ENCODE data around the gene GAREM1.

Gene GAREM1

DNA sequence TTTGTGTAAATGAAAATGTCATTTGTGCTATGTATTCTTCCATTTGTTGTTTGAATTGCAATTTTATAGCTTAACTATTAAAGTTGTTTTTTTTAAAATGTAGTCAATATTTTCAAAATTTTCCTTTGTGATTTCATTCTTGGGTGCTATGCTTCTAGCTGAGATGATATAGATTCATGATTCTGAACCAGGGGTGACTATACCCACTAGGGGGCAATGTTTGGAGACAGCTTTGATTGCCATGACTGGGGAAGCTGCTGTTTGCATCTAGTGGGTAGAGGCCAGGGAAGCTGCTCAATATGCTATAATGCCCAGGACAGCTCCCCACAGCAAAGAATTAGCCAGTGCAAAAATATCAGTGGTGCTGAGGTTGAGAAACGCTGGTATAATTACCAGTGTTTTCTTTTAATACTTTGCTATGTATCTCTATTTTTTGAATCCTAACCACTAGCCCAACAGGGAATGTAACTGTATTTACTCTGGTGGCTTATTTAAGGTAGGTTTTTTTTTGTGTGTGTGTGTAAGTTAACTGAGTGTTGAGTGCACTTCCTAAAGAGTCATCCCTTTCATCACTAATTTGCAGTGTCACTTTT is 181.1 kb downstream of the GAREM1 start:
- no peak overlapping the region for H3K9ac ChIP-seq (ENCODE audit: low read depth in 1 of 2, low read length in 2 of 2)
- no peak overlapping the region for H3K27ac ChIP-seq (ENCODE audit: low read depth, low read length)
- no peaks in the 10 kb centered on the region for H3K27me3 ChIP-seq (ENCODE audit: control insufficient read depth in 1 of 2, insufficient read depth in 2 of 2, low read length in 2 of 2)
- no peaks in the 10 kb centered on the region for H3K9me3 ChIP-seq (ENCODE audit: control insufficient read depth in 1 of 2, low read length in 2 of 2)
- H3K4me1 ChIP-seq (ENCODE audit: control insufficient read depth in 1 of 2, insufficient read depth in 2 of 2, low read length in 2 of 2), result no peaks in the 10 kb centered on the region
- H3K36me3 ChIP-seq (ENCODE audit: control insufficient read depth in 1 of 2, insufficient read depth in 2 of 2, low read length in 2 of 2), result peaks cover 0 to 11% of the 10 kb centered on the region in 2 donors
- no peak overlapping the region for H3K4me3 ChIP-seq (ENCODE audit: low read depth in 1 of 2, low read length in 2 of 2)

DNA sequence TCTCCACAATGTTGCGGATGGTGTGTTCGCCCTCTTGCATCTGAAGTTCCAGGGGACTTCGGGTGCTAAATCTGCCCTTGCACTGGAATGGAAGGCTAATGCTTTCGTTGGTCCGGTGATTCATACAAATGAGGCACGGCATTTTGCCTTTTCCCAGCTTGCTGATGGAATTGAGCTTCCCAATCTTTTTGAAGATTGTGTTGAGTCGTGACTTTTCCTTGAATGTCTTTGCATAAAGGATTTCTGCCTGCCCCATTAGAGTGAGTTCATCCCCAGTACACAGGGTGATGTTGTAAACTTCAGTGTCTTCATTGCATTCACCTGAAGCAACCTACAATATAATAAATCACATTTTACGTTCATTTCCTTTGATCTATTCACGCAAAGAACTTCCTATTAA is 182.8 kb downstream of the GAREM1 start:
- Histone ChIP-seq H3K9ac (ENCODE audit: low read depth in 1 of 2, low read length in 2 of 2) (no peak overlapping the region), H3K4me3 (ENCODE audit: low read depth in 1 of 2, low read length in 2 of 2) (no peak overlapping the region), H3K9me3 (ENCODE audit: control insufficient read depth in 1 of 2, low read length in 2 of 2) (no peaks in the 10 kb centered on the region), H3K27ac (ENCODE audit: low read depth, low read length) (no peak overlapping the region), H3K27me3 (ENCODE audit: control insufficient read depth in 1 of 2, insufficient read depth in 2 of 2, low read length in 2 of 2) (no peaks in the 10 kb centered on the region), H3K36me3 (ENCODE audit: control insufficient read depth in 1 of 2, insufficient read depth in 2 of 2, low read length in 2 of 2) (peaks cover 0 to 11% of the 10 kb centered on the region in 2 donors), H3K4me1 (ENCODE audit: control insufficient read depth in 1 of 2, insufficient read depth in 2 of 2, low read length in 2 of 2) (no peaks in the 10 kb centered on the region)

DNA sequence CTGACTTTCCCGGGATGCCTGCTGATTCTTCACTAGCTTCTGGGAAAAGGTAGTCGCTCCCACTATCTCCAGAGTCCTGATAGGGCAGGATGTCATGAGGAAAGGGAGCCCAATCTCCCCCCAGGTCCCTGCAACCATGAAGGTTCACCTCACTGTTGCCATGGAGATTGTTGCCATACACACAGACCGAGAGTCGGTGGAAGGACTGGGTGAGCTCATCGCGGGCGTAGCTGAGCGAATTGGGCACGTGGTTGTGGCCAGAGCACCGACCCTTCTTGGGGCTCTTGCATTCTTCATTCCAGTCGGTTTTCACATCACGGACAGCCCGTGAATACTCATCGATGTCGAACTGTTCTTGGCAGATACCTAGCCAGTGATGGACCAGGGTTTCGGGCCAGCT is 183.4 kb downstream of the GAREM1 start:
- Histone ChIP-seq H3K4me1 (ENCODE audit: control insufficient read depth in 1 of 2, insufficient read depth in 2 of 2, low read length in 2 of 2) (no peaks in the 10 kb centered on the region), H3K4me3 (ENCODE audit: low read depth in 1 of 2, low read length in 2 of 2) (no peak overlapping the region), H3K9ac (ENCODE audit: low read depth in 1 of 2, low read length in 2 of 2) (no peak overlapping the region), H3K27ac (ENCODE audit: low read depth, low read length) (no peak overlapping the region), H3K36me3 (ENCODE audit: control insufficient read depth in 1 of 2, insufficient read depth in 2 of 2, low read length in 2 of 2) (peaks cover 0 to 11% of the 10 kb centered on the region in 2 donors), H3K27me3 (ENCODE audit: control insufficient read depth in 1 of 2, insufficient read depth in 2 of 2, low read length in 2 of 2) (no peaks in the 10 kb centered on the region), H3K9me3 (ENCODE audit: control insufficient read depth in 1 of 2, low read length in 2 of 2) (no peaks in the 10 kb centered on the region)

DNA sequence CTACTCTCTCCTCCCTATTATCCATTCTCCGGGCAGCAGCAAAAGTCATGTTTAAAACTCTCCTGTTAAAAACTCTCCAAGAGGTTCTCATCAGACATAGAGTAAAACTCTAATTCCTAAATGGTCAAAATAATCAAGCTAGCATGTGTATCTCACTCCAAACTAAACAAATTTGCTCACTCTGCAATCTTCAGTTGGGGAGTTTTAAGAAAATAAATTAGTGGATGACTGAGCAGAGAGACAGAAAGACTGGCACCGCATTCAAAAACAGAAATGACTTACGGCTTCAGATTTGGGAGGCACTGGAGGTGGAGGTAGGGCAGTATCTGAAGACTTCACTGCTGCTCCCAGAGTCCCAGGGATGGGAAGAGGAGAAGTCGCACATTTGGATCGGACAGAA is 183.9 kb downstream of the GAREM1 start:
- Histone ChIP-seq H3K27me3 (ENCODE audit: control insufficient read depth in 1 of 2, insufficient read depth in 2 of 2, low read length in 2 of 2) (no peaks in the 10 kb centered on the region), H3K9me3 (ENCODE audit: control insufficient read depth in 1 of 2, low read length in 2 of 2) (no peaks in the 10 kb centered on the region), H3K4me3 (ENCODE audit: low read depth in 1 of 2, low read length in 2 of 2) (no peak overlapping the region), H3K36me3 (ENCODE audit: control insufficient read depth in 1 of 2, insufficient read depth in 2 of 2, low read length in 2 of 2) (peaks cover 0 to 11% of the 10 kb centered on the region in 2 donors), H3K27ac (ENCODE audit: low read depth, low read length) (no peak overlapping the region), H3K9ac (ENCODE audit: low read depth in 1 of 2, low read length in 2 of 2) (no peak overlapping the region), H3K4me1 (ENCODE audit: control insufficient read depth in 1 of 2, insufficient read depth in 2 of 2, low read length in 2 of 2) (no peaks in the 10 kb centered on the region)

DNA sequence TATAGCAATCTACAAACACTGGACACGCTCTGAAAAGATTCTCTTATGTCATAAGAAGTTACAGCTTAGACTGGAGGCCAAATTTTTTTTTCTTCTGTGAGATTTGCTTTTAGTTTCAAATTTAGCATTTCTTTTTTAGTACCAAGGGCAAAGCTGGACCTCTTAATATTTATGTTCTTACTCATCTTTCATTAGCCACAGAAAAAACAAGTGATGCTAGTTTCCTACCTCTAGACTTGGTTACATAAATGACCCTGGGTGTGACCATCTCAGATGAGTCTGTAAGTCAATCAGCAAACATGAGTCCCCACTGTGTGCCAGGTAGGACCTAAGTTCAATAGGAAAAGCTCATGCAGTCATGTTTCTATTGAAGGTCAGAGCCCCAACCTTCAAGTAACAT is 186.4 kb downstream of the GAREM1 start:
- peaks cover 14% of the 10 kb centered on the region in 2 donors for H3K4me1 ChIP-seq (ENCODE audit: control insufficient read depth in 1 of 2, insufficient read depth in 2 of 2, low read length in 2 of 2)
- no peaks in the 10 kb centered on the region for H3K27me3 ChIP-seq (ENCODE audit: control insufficient read depth in 1 of 2, insufficient read depth in 2 of 2, low read length in 2 of 2)
- peaks cover 0 to 11% of the 10 kb centered on the region in 2 donors for H3K36me3 ChIP-seq (ENCODE audit: control insufficient read depth in 1 of 2, insufficient read depth in 2 of 2, low read length in 2 of 2)
- H3K27ac ChIP-seq (ENCODE audit: low read depth, low read length), result no peak overlapping the region
- no peaks in the 10 kb centered on the region for H3K9me3 ChIP-seq (ENCODE audit: control insufficient read depth in 1 of 2, low read length in 2 of 2)
- no peak overlapping the region for H3K4me3 ChIP-seq (ENCODE audit: low read depth in 1 of 2, low read length in 2 of 2)
- H3K9ac ChIP-seq (ENCODE audit: low read depth in 1 of 2, low read length in 2 of 2), result no peak overlapping the region

DNA sequence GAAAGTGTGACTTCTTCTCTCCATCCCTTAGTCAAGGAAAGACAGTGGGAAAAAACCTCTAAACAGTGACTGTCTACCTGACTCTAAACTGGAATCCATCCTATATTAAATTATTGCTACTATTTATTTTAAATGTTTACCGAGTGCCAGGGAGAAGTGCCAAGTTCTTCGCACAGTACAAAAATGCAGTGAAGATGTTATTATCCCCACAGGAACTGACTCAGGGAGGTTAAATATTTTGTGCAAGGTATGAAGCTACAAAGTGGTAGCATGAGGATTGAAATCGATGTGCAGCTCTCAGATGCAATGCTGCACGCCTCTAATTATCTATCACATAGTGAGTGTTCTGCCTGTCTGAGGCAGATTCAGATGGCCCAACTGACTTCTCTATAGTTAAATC is 189.8 kb downstream of the GAREM1 start:
- H3K4me3 ChIP-seq (ENCODE audit: low read depth in 1 of 2, low read length in 2 of 2), result no peak overlapping the region
- no peaks in the 10 kb centered on the region for H3K36me3 ChIP-seq (ENCODE audit: control insufficient read depth in 1 of 2, insufficient read depth in 2 of 2, low read length in 2 of 2)
- no peak overlapping the region for H3K27ac ChIP-seq (ENCODE audit: low read depth, low read length)
- H3K9me3 ChIP-seq (ENCODE audit: control insufficient read depth in 1 of 2, low read length in 2 of 2), result no peaks in the 10 kb centered on the region
- H3K4me1 ChIP-seq (ENCODE audit: control insufficient read depth in 1 of 2, insufficient read depth in 2 of 2, low read length in 2 of 2), result peaks cover 43 to 46% of the 10 kb centered on the region in 2 donors
- no peaks in the 10 kb centered on the region for H3K27me3 ChIP-seq (ENCODE audit: control insufficient read depth in 1 of 2, insufficient read depth in 2 of 2, low read length in 2 of 2)
- H3K9ac ChIP-seq (ENCODE audit: low read depth in 1 of 2, low read length in 2 of 2), result no peak overlapping the region

DNA sequence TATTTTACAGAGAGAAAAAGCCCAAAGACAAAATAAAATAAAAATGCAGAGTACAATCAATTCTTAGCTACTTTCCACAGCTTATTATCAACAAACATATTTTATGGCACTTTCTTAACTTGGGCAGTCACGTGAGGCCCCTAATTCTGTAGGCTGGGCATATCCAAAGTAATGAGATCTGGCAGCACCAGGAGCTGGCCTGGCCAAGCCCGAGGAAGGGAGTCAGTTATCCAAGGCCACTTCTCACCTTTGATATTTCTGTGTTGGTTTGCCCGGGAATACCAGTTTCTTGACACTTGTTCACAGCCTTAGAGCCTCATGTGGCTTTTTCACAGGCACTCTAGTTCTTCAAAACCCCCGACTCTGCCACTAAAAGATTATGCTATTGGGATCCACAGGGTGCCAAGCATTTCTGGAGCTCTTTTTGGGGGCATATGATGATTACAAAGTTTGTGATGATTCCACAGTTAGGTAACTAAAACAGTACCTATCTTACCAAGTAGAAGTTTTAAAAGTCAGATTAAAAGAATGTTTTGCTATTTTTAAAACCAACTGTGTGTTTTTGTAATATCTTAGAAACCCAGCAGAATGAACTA is 190.4 kb downstream of the GAREM1 start:
- Histone ChIP-seq H3K4me1 (ENCODE audit: control insufficient read depth in 1 of 2, insufficient read depth in 2 of 2, low read length in 2 of 2) (peaks cover 45 to 48% of the 10 kb centered on the region in 2 donors), H3K27me3 (ENCODE audit: control insufficient read depth in 1 of 2, insufficient read depth in 2 of 2, low read length in 2 of 2) (no peaks in the 10 kb centered on the region), H3K9me3 (ENCODE audit: control insufficient read depth in 1 of 2, low read length in 2 of 2) (no peaks in the 10 kb centered on the region)

DNA sequence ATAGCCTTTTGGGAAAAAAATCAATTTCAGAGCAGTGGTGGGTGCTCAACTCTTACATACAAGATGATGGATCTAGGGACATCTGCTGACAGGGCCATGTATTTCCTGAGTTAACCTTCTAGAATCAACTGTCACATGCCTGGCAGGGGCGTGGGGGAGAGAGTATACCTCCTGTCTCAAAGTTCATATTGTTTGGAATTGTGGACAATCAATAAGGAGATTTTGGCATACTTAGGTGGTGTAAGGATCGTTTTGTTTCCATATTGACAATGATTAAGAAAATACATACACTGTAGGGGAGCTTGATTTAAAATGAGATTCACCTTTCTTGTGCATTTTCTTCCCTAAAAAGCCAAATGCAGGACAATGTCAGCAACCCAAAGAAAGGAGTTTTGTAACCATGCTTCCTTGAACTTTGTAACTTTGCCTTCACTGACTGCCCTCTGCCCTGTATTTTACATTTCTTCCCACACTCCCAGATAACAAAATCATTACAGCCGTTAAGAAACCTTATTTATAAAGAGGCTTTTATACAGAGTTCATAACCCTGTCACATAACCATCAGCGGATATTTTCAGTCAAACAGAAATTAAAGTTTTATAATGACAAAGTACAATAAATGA is 192.4 kb downstream of the GAREM1 start:
- H3K9ac ChIP-seq (ENCODE audit: low read depth in 1 of 2, low read length in 2 of 2), result no peak overlapping the region
- H3K27me3 ChIP-seq (ENCODE audit: control insufficient read depth in 1 of 2, insufficient read depth in 2 of 2, low read length in 2 of 2), result no peaks in the 10 kb centered on the region
- H3K4me1 ChIP-seq (ENCODE audit: control insufficient read depth in 1 of 2, insufficient read depth in 2 of 2, low read length in 2 of 2), result peaks cover 45 to 48% of the 10 kb centered on the region in 2 donors
- H3K36me3 ChIP-seq (ENCODE audit: control insufficient read depth in 1 of 2, insufficient read depth in 2 of 2, low read length in 2 of 2), result no peaks in the 10 kb centered on the region
- no peak overlapping the region for H3K27ac ChIP-seq (ENCODE audit: low read depth, low read length)
- H3K4me3 ChIP-seq (ENCODE audit: low read depth in 1 of 2, low read length in 2 of 2), result peak overlapping the region in 1 of 2 donors; percentile 18
- no peaks in the 10 kb centered on the region for H3K9me3 ChIP-seq (ENCODE audit: control insufficient read depth in 1 of 2, low read length in 2 of 2)

More for the DNA sequence above, 190.4 kb downstream of the GAREM1 start:
- Histone ChIP-seq H3K36me3 (ENCODE audit: control insufficient read depth in 1 of 2, insufficient read depth in 2 of 2, low read length in 2 of 2) (no peaks in the 10 kb centered on the region), H3K4me3 (ENCODE audit: low read depth in 1 of 2, low read length in 2 of 2) (no peak overlapping the region), H3K9ac (ENCODE audit: low read depth in 1 of 2, low read length in 2 of 2) (no peak overlapping the region), H3K27ac (ENCODE audit: low read depth, low read length) (no peak overlapping the region)

DNA sequence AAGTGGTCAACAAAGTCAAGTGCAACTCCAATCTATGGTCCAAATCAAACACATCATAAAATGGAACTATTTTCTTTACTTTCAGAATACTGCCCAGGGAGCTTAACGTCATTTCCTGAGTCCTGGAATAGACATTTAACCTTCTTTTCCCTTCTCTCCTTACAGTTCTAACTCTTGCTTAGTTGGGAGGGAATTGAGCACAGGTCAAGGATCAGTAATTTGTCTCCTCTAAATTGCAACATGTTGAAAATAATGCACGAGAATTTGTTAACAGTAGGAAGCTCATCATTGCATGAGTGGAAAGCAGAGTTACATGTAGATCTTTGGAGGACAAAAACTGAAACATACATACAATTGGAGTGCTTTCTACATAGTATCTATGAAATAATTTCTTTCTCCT is 193.1 kb downstream of the GAREM1 start:
- no peaks in the 10 kb centered on the region for H3K27me3 ChIP-seq (ENCODE audit: control insufficient read depth in 1 of 2, insufficient read depth in 2 of 2, low read length in 2 of 2)
- H3K9me3 ChIP-seq (ENCODE audit: control insufficient read depth in 1 of 2, low read length in 2 of 2), result no peaks in the 10 kb centered on the region
- no peak overlapping the region for H3K27ac ChIP-seq (ENCODE audit: low read depth, low read length)
- no peaks in the 10 kb centered on the region for H3K36me3 ChIP-seq (ENCODE audit: control insufficient read depth in 1 of 2, insufficient read depth in 2 of 2, low read length in 2 of 2)
- peaks cover 45 to 48% of the 10 kb centered on the region in 2 donors for H3K4me1 ChIP-seq (ENCODE audit: control insufficient read depth in 1 of 2, insufficient read depth in 2 of 2, low read length in 2 of 2)
- no peak overlapping the region for H3K9ac ChIP-seq (ENCODE audit: low read depth in 1 of 2, low read length in 2 of 2)
- H3K4me3 ChIP-seq (ENCODE audit: low read depth in 1 of 2, low read length in 2 of 2), result peak overlapping the region in 1 of 2 donors; percentile 18

DNA sequence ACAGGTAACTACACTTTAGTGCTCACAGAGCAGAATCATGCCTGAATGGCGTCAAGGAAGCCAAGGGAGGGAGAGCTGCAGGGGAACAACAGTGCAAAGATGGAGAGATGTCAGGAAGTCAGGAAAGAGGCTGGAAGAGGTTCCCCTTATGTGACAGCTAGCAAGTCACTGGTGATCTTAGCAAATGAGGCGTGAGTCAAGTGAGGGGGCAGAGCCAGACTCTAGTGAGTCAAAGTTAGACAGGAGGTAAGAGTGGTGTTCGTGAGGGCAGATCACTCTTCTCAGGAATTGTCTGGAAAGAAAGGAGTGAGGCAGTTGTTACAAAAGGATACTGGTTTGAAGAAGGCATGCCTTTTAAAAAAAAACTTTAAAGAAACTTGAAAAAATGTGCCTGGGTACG is 193.8 kb downstream of the GAREM1 start:
- Histone ChIP-seq H3K4me3 (ENCODE audit: low read depth in 1 of 2, low read length in 2 of 2) (peak overlapping the region in 1 of 2 donors; percentile 24), H3K27me3 (ENCODE audit: control insufficient read depth in 1 of 2, insufficient read depth in 2 of 2, low read length in 2 of 2) (no peaks in the 10 kb centered on the region), H3K4me1 (ENCODE audit: control insufficient read depth in 1 of 2, insufficient read depth in 2 of 2, low read length in 2 of 2) (peaks cover 45 to 52% of the 10 kb centered on the region in 2 donors), H3K27ac (ENCODE audit: low read depth, low read length) (no peak overlapping the region), H3K9ac (ENCODE audit: low read depth in 1 of 2, low read length in 2 of 2) (no peak overlapping the region), H3K9me3 (ENCODE audit: control insufficient read depth in 1 of 2, low read length in 2 of 2) (no peaks in the 10 kb centered on the region), H3K36me3 (ENCODE audit: control insufficient read depth in 1 of 2, insufficient read depth in 2 of 2, low read length in 2 of 2) (no peaks in the 10 kb centered on the region)

All from duodenal mucosa (tissue), 2 donors.